ENCODE measurements around the gene ZMYND19.

GRCh38 chr9:137542486-137542885 is 47.8 kb downstream of the ZMYND19 start:
- TF ChIP-seq, protein P1, sequence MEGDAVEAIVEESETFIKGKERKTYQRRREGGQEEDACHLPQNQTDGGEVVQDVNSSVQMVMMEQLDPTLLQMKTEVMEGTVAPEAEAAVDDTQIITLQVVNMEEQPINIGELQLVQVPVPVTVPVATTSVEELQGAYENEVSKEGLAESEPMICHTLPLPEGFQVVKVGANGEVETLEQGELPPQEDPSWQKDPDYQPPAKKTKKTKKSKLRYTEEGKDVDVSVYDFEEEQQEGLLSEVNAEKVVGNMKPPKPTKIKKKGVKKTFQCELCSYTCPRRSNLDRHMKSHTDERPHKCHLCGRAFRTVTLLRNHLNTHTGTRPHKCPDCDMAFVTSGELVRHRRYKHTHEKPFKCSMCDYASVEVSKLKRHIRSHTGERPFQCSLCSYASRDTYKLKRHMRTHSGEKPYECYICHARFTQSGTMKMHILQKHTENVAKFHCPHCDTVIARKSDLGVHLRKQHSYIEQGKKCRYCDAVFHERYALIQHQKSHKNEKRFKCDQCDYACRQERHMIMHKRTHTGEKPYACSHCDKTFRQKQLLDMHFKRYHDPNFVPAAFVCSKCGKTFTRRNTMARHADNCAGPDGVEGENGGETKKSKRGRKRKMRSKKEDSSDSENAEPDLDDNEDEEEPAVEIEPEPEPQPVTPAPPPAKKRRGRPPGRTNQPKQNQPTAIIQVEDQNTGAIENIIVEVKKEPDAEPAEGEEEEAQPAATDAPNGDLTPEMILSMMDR (IDR thresholded peaks at IDR 0.05): no peak
- TF ChIP-seq EZH2phosphoT487 (IDR thresholded peaks at IDR 0.05) (no peak), EZH2 (IDR thresholded peaks at IDR 0.05) (no peak)
